Spinal cord (tissue), 10 donors: ENCODE data around the gene NUDT15. TPM values are rescaled to one million over a fixed set of nuclear protein-coding genes. Genes with fewer than 3 reads are reported as not detected.
A peak's percentile ranks its signal among the peaks of the same experiment; 100 is the strongest.
"Not testable (repeated sequence)": the region's sequence is repeated elsewhere in the genome, so short reads cannot be mapped to it uniquely, and the experiment has no call there.

Source experiments
- DNase-seq, 6 donors: peaks; one replicate each; pipeline versions ENCODE4 v3.0.0 to v3.0.0-alpha.2; 2013 to 2015; ENCODE audit warnings: low spot score in 6 of 6, low read depth in 4 of 6
- H3K27ac ChIP-seq: one replicate; pipeline ENCODE4 v1.5.1; 2013; ENCODE audit warnings: low read depth, low read length, control low read depth
- H3K27me3 ChIP-seq: one replicate; pipeline ENCODE4 v1.6.1; 2013; ENCODE audit warnings: low read length; ENCODE audit not compliant: control insufficient read depth, insufficient read depth
- H3K36me3 ChIP-seq: one replicate; pipeline ENCODE4 v1.6.1; 2013; ENCODE audit warnings: low read length; ENCODE audit not compliant: control insufficient read depth, insufficient read depth
- H3K4me1 ChIP-seq: one replicate; pipeline ENCODE4 v1.6.1; 2013; ENCODE audit warnings: low read length; ENCODE audit not compliant: control insufficient read depth, insufficient read depth
- H3K4me3 ChIP-seq: one replicate; pipeline ENCODE4 v1.5.1; 2013; ENCODE audit warnings: low read depth, low read length, control low read depth
- H3K9me3 ChIP-seq: one replicate; pipeline ENCODE4 v1.6.1; 2013; ENCODE audit warnings: low read length; ENCODE audit not compliant: control insufficient read depth, insufficient read depth
- WGBS: methylation state at CpG from one replicate; pipeline ENCODE4 v1.1.5; 2013; ENCODE audit warnings: missing lambda C conversion rate; ENCODE audit not compliant: insufficient coverage; 5-methylcytosine and 5-hydroxymethylcytosine counted together
- polyA plus RNA-seq, 2 donors: library from polyadenylated mRNA; unstranded; fragments of 120-200 nt; gene quantifications; one replicate each; pipeline ENCODE4 v1.2.1, GENCODE V29; 2013; ENCODE audit not compliant: insufficient read length in 2 of 2
- total RNA-seq, 2 donors: library from RNA; depleted of rRNA in 1 of 2; stranded (reverse); fragments of 120-200 nt in 1 of 2; fragments of >200 nt in 1 of 2; gene quantifications; one replicate each; pipeline versions ENCODE4 v1.2.3 to v1.2.4, GENCODE V29; 2013 to 2014
- donor health status: healthy.

The NUDT15 gene
- total and polyA plus RNA-seq, 4 donors, result 14.1 to 16.5 (median 15.3) TPM

- WGBS, result 0% methylated on average over 1 of the region's 5 CpGs
- peak in 1 of 6 donors; percentile 14 for DNase-seq
- peak overlapping the region; percentile 99 for H3K4me3 ChIP-seq
Observed at GRCh38 chr13:48001999-48002398, 35.5 kb upstream of the NUDT15 start.

GRCh38 chr13:48004201-48004600 is 33.3 kb upstream of the NUDT15 start:
- WGBS, result no CpG with 5 or more reads among the region's 2 CpGs
- no peaks in the 10 kb centered on the region for H3K27me3 ChIP-seq

More at GRCh38 chr13:48001999-48002398, 35.5 kb upstream of the NUDT15 start:
- not testable (repeated sequence) for H3K27ac ChIP-seq, H3K9me3 ChIP-seq, H3K4me1 ChIP-seq, H3K36me3 ChIP-seq, H3K27me3 ChIP-seq

GRCh38 chr13:48006396-48006795 is 31.1 kb upstream of the NUDT15 start:
- no peaks in the 10 kb centered on the region for H3K27me3 ChIP-seq
- no peak for DNase-seq
- H3K9me3 ChIP-seq, result no peaks in the 10 kb centered on the region
- no peak overlapping the region for H3K4me3 ChIP-seq
- no CpG with 5 or more reads among the region's 1 CpG for WGBS
- no peaks in the 10 kb centered on the region for H3K36me3 ChIP-seq
- H3K27ac ChIP-seq, result no peak overlapping the region
- H3K4me1 ChIP-seq, result peaks cover 6% of the 10 kb centered on the region

More at GRCh38 chr13:48004201-48004600, 33.3 kb upstream of the NUDT15 start:
- Histone ChIP-seq H3K9me3 (no peaks in the 10 kb centered on the region), H3K27ac (no peak overlapping the region), H3K4me3 (no peak overlapping the region), H3K4me1 (peaks cover 6% of the 10 kb centered on the region), H3K36me3 (no peaks in the 10 kb centered on the region)
- no peak for DNase-seq

- DNase-seq, result no peak
- Histone ChIP-seq H3K36me3 (no peaks in the 10 kb centered on the region), H3K4me3 (no peak overlapping the region), H3K4me1 (no peaks in the 10 kb centered on the region), H3K27me3 (no peaks in the 10 kb centered on the region), H3K27ac (no peak overlapping the region), H3K9me3 (no peaks in the 10 kb centered on the region)
- WGBS, result 89% methylated on average over 1 of the region's 1 CpG
Observed at GRCh38 chr13:48009284-48009683, 28.2 kb upstream of the NUDT15 start.

- WGBS, result 90% methylated on average over 2 of the region's 4 CpGs
- Histone ChIP-seq H3K4me3 (no peak overlapping the region), H3K27ac (no peak overlapping the region), H3K36me3 (no peaks in the 10 kb centered on the region), H3K9me3 (no peaks in the 10 kb centered on the region), H3K27me3 (no peaks in the 10 kb centered on the region), H3K4me1 (no peaks in the 10 kb centered on the region)
- DNase-seq, result no peak
Observed at GRCh38 chr13:48010698-48011097, 26.8 kb upstream of the NUDT15 start.

GRCh38 chr13:48012668-48013067 is 24.9 kb upstream of the NUDT15 start:
- no peaks in the 10 kb centered on the region for H3K27me3 ChIP-seq
- H3K36me3 ChIP-seq, result no peaks in the 10 kb centered on the region
- H3K4me1 ChIP-seq, result no peaks in the 10 kb centered on the region
- H3K4me3 ChIP-seq, result no peak overlapping the region
- no CpG with 5 or more reads among the region's 1 CpG for whole genome bisulfite sequencing
- H3K27ac ChIP-seq, result no peak overlapping the region
- DNase-seq, result no peak
- no peaks in the 10 kb centered on the region for H3K9me3 ChIP-seq

- Histone ChIP-seq H3K27ac (no peak overlapping the region), H3K36me3 (no peaks in the 10 kb centered on the region), H3K4me1 (no peaks in the 10 kb centered on the region), H3K27me3 (no peaks in the 10 kb centered on the region), H3K4me3 (no peak overlapping the region), H3K9me3 (no peaks in the 10 kb centered on the region)
- 100% methylated on average over 2 of the region's 2 CpGs for WGBS
- no peak for DNase-seq
Observed at GRCh38 chr13:48014359-48014758, 23.2 kb upstream of the NUDT15 start.

- WGBS, result no CpG with 5 or more reads among the region's 2 CpGs
- H3K27ac ChIP-seq, result no peak overlapping the region
- no peaks in the 10 kb centered on the region for H3K27me3 ChIP-seq
- H3K9me3 ChIP-seq, result no peaks in the 10 kb centered on the region
- H3K36me3 ChIP-seq, result no peaks in the 10 kb centered on the region
- H3K4me1 ChIP-seq, result no peaks in the 10 kb centered on the region
- no peak for DNase-seq
- no peak overlapping the region for H3K4me3 ChIP-seq
Observed at GRCh38 chr13:48018637-48019036, 18.9 kb upstream of the NUDT15 start.

- H3K4me3 ChIP-seq, result no peak overlapping the region
- WGBS, result no CpG with 5 or more reads among the region's 1 CpG
- no peak for DNase-seq
- no peaks in the 10 kb centered on the region for H3K4me1 ChIP-seq
- H3K36me3 ChIP-seq, result no peaks in the 10 kb centered on the region
- no peaks in the 10 kb centered on the region for H3K27me3 ChIP-seq
- H3K27ac ChIP-seq, result no peak overlapping the region
- H3K9me3 ChIP-seq, result no peaks in the 10 kb centered on the region
Observed at GRCh38 chr13:48019796-48020195, 17.7 kb upstream of the NUDT15 start.

GRCh38 chr13:48028066-48028465 is 9.5 kb upstream of the NUDT15 start:
- H3K36me3 ChIP-seq, result no peaks in the 10 kb centered on the region
- no peak overlapping the region for H3K27ac ChIP-seq
- no peak overlapping the region for H3K4me3 ChIP-seq
- no peaks in the 10 kb centered on the region for H3K27me3 ChIP-seq
- no peaks in the 10 kb centered on the region for H3K4me1 ChIP-seq
- DNase-seq, result no peak
- peaks cover 8% of the 10 kb centered on the region for H3K9me3 ChIP-seq
